H9 (cell line): ENCODE results near the gene ZNF750. TPM values are rescaled to one million over a fixed set of nuclear protein-coding genes. Genes with fewer than 3 reads are reported as not detected.

Source experiments
- DNase-seq: peaks from one replicate; pipeline ENCODE4 v3.0.0-alpha.2; 2017
- H2AFZ ChIP-seq: one replicate; pipeline ENCODE4 v1.6.1; 2013; ENCODE audit warnings: mild to moderate bottlenecking, low read length, control low read depth, moderate library complexity
- H2AK5ac ChIP-seq: 2 replicates; pipeline ENCODE4 v1.6.1; 2013; ENCODE audit warnings: low read length, control low read depth, mixed read lengths; ENCODE audit not compliant: insufficient read length
- H2BK120ac ChIP-seq: one replicate; pipeline ENCODE4 v1.6.1; 2013; ENCODE audit warnings: low read depth, mild to moderate bottlenecking, low read length, control low read depth, inconsistent platforms; ENCODE audit not compliant: poor library complexity, severe bottlenecking
- H2BK12ac ChIP-seq: 2 replicates; pipeline ENCODE4 v1.6.1; 2013; ENCODE audit warnings: low read length, control low read depth, mixed read lengths, low read depth; ENCODE audit not compliant: insufficient read length
- H2BK15ac ChIP-seq: 2 replicates; pipeline ENCODE4 v1.6.1; 2013; ENCODE audit warnings: low read depth, low read length, control low read depth
- H2BK20ac ChIP-seq: one replicate; pipeline ENCODE4 v1.6.1; 2013; ENCODE audit warnings: low read depth, mild to moderate bottlenecking, low read length, control low read depth, inconsistent platforms; ENCODE audit not compliant: poor library complexity, severe bottlenecking
- H2BK5ac ChIP-seq: 2 replicates; pipeline ENCODE4 v1.6.1; 2013; ENCODE audit warnings: low read length, control low read depth, mixed read lengths; ENCODE audit not compliant: insufficient read length
- H3K14ac ChIP-seq: 2 replicates; pipeline ENCODE4 v1.6.1; 2013; ENCODE audit warnings: low read length, control low read depth; ENCODE audit not compliant: insufficient read depth
- H3K18ac ChIP-seq: 2 replicates; pipeline ENCODE4 v1.6.1; 2013; ENCODE audit warnings: low read depth, mild to moderate bottlenecking, mixed read lengths, low read length, control low read depth; ENCODE audit not compliant: insufficient read length
- H3K23ac ChIP-seq: 2 replicates; pipeline ENCODE4 v1.6.1; 2013; ENCODE audit warnings: low read length, control low read depth, mixed read lengths, low read depth; ENCODE audit not compliant: insufficient read length
- H3K23me2 ChIP-seq: 2 replicates; pipeline ENCODE4 v1.6.1; 2013; ENCODE audit warnings: low read depth, mild to moderate bottlenecking, mixed read lengths, low read length, control low read depth; ENCODE audit not compliant: insufficient read length, poor library complexity, severe bottlenecking
- H3K27ac ChIP-seq: 2 replicates; pipeline ENCODE4 v1.5.1; 2013; ENCODE audit warnings: low read length, control low read depth, mixed read lengths, low read depth; ENCODE audit not compliant: insufficient read length
- H3K27me3 ChIP-seq: 2 replicates; pipeline ENCODE4 v1.6.1; 2013; ENCODE audit warnings: low read length, control low read depth, inconsistent platforms; ENCODE audit not compliant: insufficient read depth
- H3K4ac ChIP-seq: 2 replicates; pipeline ENCODE4 v1.6.1; 2013; ENCODE audit warnings: low read depth, mild to moderate bottlenecking, control low read depth, inconsistent platforms, low read length, moderate library complexity
- H3K4me1 ChIP-seq: 2 replicates; pipeline ENCODE4 v1.6.1; 2013; ENCODE audit warnings: low read length, control low read depth, inconsistent platforms; ENCODE audit not compliant: insufficient read depth
- H3K4me2 ChIP-seq: 2 replicates; pipeline ENCODE4 v1.6.1; 2013; ENCODE audit warnings: low read length, control low read depth, mixed read lengths; ENCODE audit not compliant: insufficient read length, insufficient read depth
- H3K56ac ChIP-seq: 2 replicates; pipeline ENCODE4 v1.6.1; 2013; ENCODE audit warnings: low read depth, mild to moderate bottlenecking, mixed read lengths, low read length, control low read depth; ENCODE audit not compliant: insufficient read length
- H3K79me1 ChIP-seq: 2 replicates; pipeline ENCODE4 v1.6.1; 2013; ENCODE audit warnings: low read depth, mild to moderate bottlenecking, moderate library complexity, low read length, control low read depth, inconsistent platforms; ENCODE audit not compliant: insufficient read depth, poor library complexity, severe bottlenecking
- H3K79me2 ChIP-seq: 2 replicates; pipeline ENCODE4 v1.6.1; 2013; ENCODE audit warnings: low read length, control low read depth, inconsistent platforms; ENCODE audit not compliant: insufficient read depth
- H3K9ac ChIP-seq: 2 replicates; pipeline ENCODE4 v1.6.1; 2013; ENCODE audit warnings: low read length, control low read depth, mixed read lengths; ENCODE audit not compliant: insufficient read length; ENCODE audit errors: extremely low read depth
- H3K9me3 ChIP-seq: one replicate; pipeline ENCODE4 v1.6.1; 2013; ENCODE audit warnings: low read depth, low read length, inconsistent platforms; ENCODE audit not compliant: control insufficient read depth
- H3T11ph ChIP-seq: one replicate; pipeline ENCODE4 v1.6.1; 2013; ENCODE audit warnings: mild to moderate bottlenecking, low read length, control low read depth, inconsistent platforms
- H4K20me1 ChIP-seq: one replicate; pipeline ENCODE4 v1.6.1; 2013; ENCODE audit not compliant: control insufficient read depth, insufficient read length, insufficient read depth
- H4K5ac ChIP-seq: 2 replicates; pipeline ENCODE4 v1.6.1; 2013; ENCODE audit warnings: low read depth, mild to moderate bottlenecking, mixed read lengths, low read length, control low read depth; ENCODE audit not compliant: insufficient read length
- H4K8ac ChIP-seq: replicated peaks from 2 replicates; pipeline ENCODE4 v1.6.1; 2013; ENCODE audit warnings: low read length, control low read depth, mixed read lengths, low read depth; ENCODE audit not compliant: insufficient read length
- H4K91ac ChIP-seq: 2 replicates; pipeline ENCODE4 v1.6.1; 2013; ENCODE audit warnings: low read depth, mild to moderate bottlenecking, moderate library complexity, mixed read lengths, low read length, control low read depth; ENCODE audit not compliant: insufficient read length
- H3K27ac Mint-ChIP-seq, 3 experiments: 2 replicates in 2 of 3; 3 replicates in 1 of 3; pipeline ENCODE4 v1.8.0; 2020 to 2021; ENCODE audit warnings: mixed read lengths in 3 of 3, mild to moderate bottlenecking in 1 of 3, moderate library complexity in 1 of 3
- H3K27me3 Mint-ChIP-seq: 2 replicates; pipeline ENCODE4 v1.8.0; 2021; ENCODE audit warnings: low read depth, mild to moderate bottlenecking, moderate library complexity, mixed read lengths
- H3K36me3 Mint-ChIP-seq, 3 experiments: 2 replicates in 2 of 3; 3 replicates in 1 of 3; pipeline ENCODE4 v1.8.0; 2020 to 2021; ENCODE audit warnings: low read depth in 3 of 3, mixed read lengths in 3 of 3; ENCODE audit not compliant: insufficient read depth in 1 of 3
- H3K4me1 Mint-ChIP-seq, 2 experiments: 2 replicates each; pipeline ENCODE4 v1.8.0; 2020; ENCODE audit warnings: mixed read lengths in 2 of 2
- H3K4me3 Mint-ChIP-seq, 2 experiments: 2 replicates in 1 of 2; 3 replicates in 1 of 2; pipeline ENCODE4 v1.8.0; 2020 to 2021; ENCODE audit warnings: mild to moderate bottlenecking in 2 of 2, mixed read lengths in 2 of 2, moderate library complexity in 1 of 2
- H3K9me3 Mint-ChIP-seq, 2 experiments: 2 replicates in 1 of 2; 3 replicates in 1 of 2; pipeline ENCODE4 v1.8.0; 2020; ENCODE audit warnings: mild to moderate bottlenecking in 2 of 2, mixed read lengths in 2 of 2, moderate library complexity in 1 of 2
- WGBS: extraction: QIAGEN DNeasy Blood & Tissue Kit; methylation state at CpG from one replicate; pipeline ENCODE4 v1.1.7; 2013; ENCODE audit warnings: missing lambda C conversion rate, low lambda C conversion rate, mixed read lengths; ENCODE audit not compliant: insufficient read length; ENCODE audit errors: extremely low coverage; 5-methylcytosine and 5-hydroxymethylcytosine counted together
- total RNA-seq: library from RNA; stranded (reverse); gene quantifications from 2 replicates; pipeline ENCODE4 v1.2.1, GENCODE V29; 2021
- TF ChIP-seq, protein P1 (sequence below): fragments of 200-600 bp; sonication (generic); conservative IDR thresholded peaks from 3 replicates; pipeline ENCODE4 v1.8.0; 2021; ENCODE audit warnings: antibody characterized with exemption, mild to moderate bottlenecking

ZNF750 gene
- total RNA-seq, 1 experiment from 2014 or later: not detected

DNA sequence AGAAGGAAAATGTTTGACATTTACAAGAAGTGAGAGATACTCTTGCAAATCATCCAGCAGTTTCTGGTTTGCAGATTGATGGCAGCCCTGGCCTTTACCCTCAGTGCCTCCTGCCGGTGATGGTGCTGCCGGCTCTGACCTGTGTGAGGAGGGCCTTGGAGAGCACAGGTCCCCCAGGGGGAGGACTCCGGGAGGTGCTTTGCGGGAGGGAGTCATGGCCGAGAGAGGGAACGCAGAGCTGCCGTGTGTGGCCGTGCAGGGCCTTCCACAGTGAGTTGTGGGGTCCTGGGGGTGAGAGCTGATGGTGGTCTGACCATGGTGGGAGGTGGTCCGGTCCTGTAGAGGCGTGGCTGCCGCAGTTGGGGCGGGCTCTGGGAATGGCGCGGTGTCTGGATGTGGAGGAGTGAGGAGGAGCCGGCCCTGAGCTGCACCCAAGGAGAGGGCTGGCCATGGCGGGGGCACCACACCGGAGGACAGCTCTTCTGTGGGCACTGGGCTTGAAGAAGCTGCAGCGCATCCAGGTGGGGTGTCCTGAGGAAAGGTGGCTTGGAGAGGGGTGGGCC, 28.0 kb upstream of the ZNF750 start:
- no peaks in the 10 kb centered on the region for H3K9me3 Mint-ChIP-seq
- Histone ChIP-seq H3K9ac (no peak overlapping the region), H4K20me1 (no peaks in the 10 kb centered on the region), H2BK12ac (no peak overlapping the region), H4K5ac (no peak overlapping the region), H3K27me3 (no peaks in the 10 kb centered on the region), H3K4me2 (no peak overlapping the region), H3K79me1 (peaks cover 3% of the 10 kb centered on the region), H3K79me2 (no peaks in the 10 kb centered on the region; the same call in 1 of the 2 replicates), H4K91ac (no peak overlapping the region), H2AK5ac (no peak overlapping the region), H3K23ac (no peak overlapping the region), H3K9me3 (no peaks in the 10 kb centered on the region), H4K8ac (no peak overlapping the region), H3K56ac (no peak overlapping the region), H2BK120ac (no peak overlapping the region), H3K4me1 (no peaks in the 10 kb centered on the region), H3K18ac (no peak overlapping the region), H2AFZ (no peak overlapping the region), H2BK5ac (no peak overlapping the region), H2BK15ac (no peak overlapping the region), H3K4ac (no peak overlapping the region), H3K14ac (no peak overlapping the region), H2BK20ac (no peak overlapping the region), H3T11ph (no peak overlapping the region), H3K27ac (no peak overlapping the region), H3K23me2 (peaks cover 3% of the 10 kb centered on the region)
- H3K27me3 Mint-ChIP-seq: no peaks in the 10 kb centered on the region; the same call in 1 of the 2 replicates
- peaks cover 6 to 24% of the 10 kb centered on the region in 2 experiments for H3K4me1 Mint-ChIP-seq
- WGBS: no CpG with 5 or more reads among the region's 18 CpGs
- TF ChIP-seq, protein P1, sequence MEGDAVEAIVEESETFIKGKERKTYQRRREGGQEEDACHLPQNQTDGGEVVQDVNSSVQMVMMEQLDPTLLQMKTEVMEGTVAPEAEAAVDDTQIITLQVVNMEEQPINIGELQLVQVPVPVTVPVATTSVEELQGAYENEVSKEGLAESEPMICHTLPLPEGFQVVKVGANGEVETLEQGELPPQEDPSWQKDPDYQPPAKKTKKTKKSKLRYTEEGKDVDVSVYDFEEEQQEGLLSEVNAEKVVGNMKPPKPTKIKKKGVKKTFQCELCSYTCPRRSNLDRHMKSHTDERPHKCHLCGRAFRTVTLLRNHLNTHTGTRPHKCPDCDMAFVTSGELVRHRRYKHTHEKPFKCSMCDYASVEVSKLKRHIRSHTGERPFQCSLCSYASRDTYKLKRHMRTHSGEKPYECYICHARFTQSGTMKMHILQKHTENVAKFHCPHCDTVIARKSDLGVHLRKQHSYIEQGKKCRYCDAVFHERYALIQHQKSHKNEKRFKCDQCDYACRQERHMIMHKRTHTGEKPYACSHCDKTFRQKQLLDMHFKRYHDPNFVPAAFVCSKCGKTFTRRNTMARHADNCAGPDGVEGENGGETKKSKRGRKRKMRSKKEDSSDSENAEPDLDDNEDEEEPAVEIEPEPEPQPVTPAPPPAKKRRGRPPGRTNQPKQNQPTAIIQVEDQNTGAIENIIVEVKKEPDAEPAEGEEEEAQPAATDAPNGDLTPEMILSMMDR: no peak
- no peak for DNase-seq
- no peak overlapping the region for H3K4me3 Mint-ChIP-seq
- peak overlapping the region; percentile 19 to 87 (median 34); a peak in 4 of 7 replicates for H3K27ac Mint-ChIP-seq
- H3K36me3 Mint-ChIP-seq: peaks cover 8 to 29% (median 24%) of the 10 kb centered on the region in 3 experiments; a peak in 6 of 7 replicates
